Naive thymus-derived CD4-positive, alpha-beta T cell (primary cell): Measurements from ENCODE around the gene OR8A1. TPM values are rescaled to one million over a fixed set of nuclear protein-coding genes. Genes with fewer than 3 reads are reported as not detected.

Experiments used
- ATAC-seq: fragments of 150-1000 bp; cut with Tn5 transposase; 2 replicates; pipeline ENCODE4 v1.10.0; 2021; ENCODE audit warnings: mild to moderate bottlenecking, moderate library complexity
- CTCF ChIA-PET: fragments of 350-600 bp; sonication (Branson Sonifier 250); formaldehyde crosslinking; loops from one replicate; lab custom pipeline; 2021; ENCODE audit warnings: antibody characterized with exemption; lab: Charles Lee
- POLR2A ChIA-PET: fragments of 350-600 bp; sonication (Branson Sonifier 250); formaldehyde crosslinking; loops from one replicate; lab custom pipeline; 2021; ENCODE audit warnings: antibody characterized with exemption, inconsistent platforms; lab: Charles Lee
- DNase-seq, 9 donors: peaks; one replicate each; pipeline versions ENCODE4 v3.0.0 to v3.0.0-alpha.2; 2020 to 2022; ENCODE audit warnings: mixed read lengths in 1 of 9
- H3K27ac ChIP-seq: one replicate; pipeline ENCODE4 v1.7.0; 2013; ENCODE audit warnings: mild to moderate bottlenecking, low read depth, low read length, moderate library complexity
- H3K27me3 ChIP-seq, 2 donors: one replicate each; pipeline ENCODE4 v1.7.0; 2013; ENCODE audit warnings: low read length in 2 of 2, mild to moderate bottlenecking in 2 of 2, moderate library complexity in 2 of 2; ENCODE audit not compliant: control insufficient read depth in 2 of 2, insufficient read depth in 2 of 2
- H3K36me3 ChIP-seq, 3 experiments: 1 replicate in 2 of 3; 2 replicates in 1 of 3; pipeline ENCODE4 v1.7.0; 2013; ENCODE audit warnings: low read length in 3 of 3, mild to moderate bottlenecking in 3 of 3, moderate library complexity in 1 of 3; ENCODE audit not compliant: insufficient read depth in 3 of 3, control insufficient read depth in 2 of 3
- H3K4me1 ChIP-seq, 2 donors: one replicate each; pipeline ENCODE4 v1.7.0; 2013; ENCODE audit warnings: low read length in 2 of 2, mild to moderate bottlenecking in 2 of 2, moderate library complexity in 1 of 2; ENCODE audit not compliant: control insufficient read depth in 2 of 2, insufficient read depth in 2 of 2
- H3K4me3 ChIP-seq: 2 replicates; pipeline ENCODE4 v1.7.0; 2013; ENCODE audit warnings: mild to moderate bottlenecking, low read length
- H3K9me3 ChIP-seq, 3 experiments: 1 replicate in 2 of 3; 2 replicates in 1 of 3; pipeline ENCODE4 v1.7.0; 2013; ENCODE audit warnings: low read length in 3 of 3; ENCODE audit not compliant: control insufficient read depth in 2 of 3
- H3K27ac Mint-ChIP-seq, 9 donors: one replicate each; pipeline ENCODE4 v1.8.0; 2020 to 2022; ENCODE audit warnings: mixed read lengths in 9 of 9, mild to moderate bottlenecking in 8 of 9, moderate library complexity in 5 of 9, inconsistent platforms in 2 of 9
- H3K27me3 Mint-ChIP-seq, 5 donors: one replicate each; pipeline ENCODE4 v1.8.0; 2021 to 2022; ENCODE audit warnings: mixed read lengths in 5 of 5, mild to moderate bottlenecking in 1 of 5
- H3K36me3 Mint-ChIP-seq, 5 donors: one replicate each; pipeline ENCODE4 v1.8.0; 2020 to 2022; ENCODE audit warnings: mixed read lengths in 5 of 5, mild to moderate bottlenecking in 3 of 5, inconsistent platforms in 1 of 5
- H3K4me1 Mint-ChIP-seq, 7 donors: one replicate each; pipeline ENCODE4 v1.8.0; 2020 to 2022; ENCODE audit warnings: mixed read lengths in 7 of 7, mild to moderate bottlenecking in 3 of 7, inconsistent platforms in 1 of 7
- H3K4me3 Mint-ChIP-seq, 10 donors: one replicate each; pipeline ENCODE4 v1.8.0; 2020 to 2022; ENCODE audit warnings: mild to moderate bottlenecking in 10 of 10, mixed read lengths in 10 of 10, moderate library complexity in 6 of 10, inconsistent platforms in 2 of 10
- H3K9me3 Mint-ChIP-seq, 11 donors: one replicate each; pipeline ENCODE4 v1.8.0; 2020 to 2022; ENCODE audit warnings: mixed read lengths in 11 of 11, mild to moderate bottlenecking in 4 of 11, inconsistent platforms in 1 of 11, moderate library complexity in 1 of 11
- intact Hi-C, 2 donors: fragments of 100-400 bp; cut with micrococcal nuclease; formaldehyde crosslinking; loops; one replicate each; pipeline ENCODE4 v1.15.1; 2023
- polyA plus RNA-seq, 2 donors: library from polyadenylated mRNA; unstranded; fragments of 300-500 nt; fragmentation: Illumina TruSeq; gene quantifications; one replicate each; pipeline ENCODE4 v1.2.3, GENCODE V29; 2021
- total RNA-seq, 6 experiments: library from RNA in 5 of 6; stranded (reverse) in 5 of 6; gene quantifications; 1 replicate in 5 of 6; 2 replicates in 1 of 6; pipeline ENCODE4 v1.2.3 and lab custom pipeline; 2021 to 2026

Gene OR8A1
- total and polyA plus RNA-seq, 7 experiments from 2014 or later, result not detected

GRCh38 chr11:124586238-124586860, 16.6 kb downstream of the OR8A1 start:
- Histone ChIP-seq H3K36me3 (no peaks in the 10 kb centered on the region), H3K9me3 (no peaks in the 10 kb centered on the region), H3K4me1 (no peaks in the 10 kb centered on the region), H3K27ac (no peak overlapping the region), H3K4me3 (no peak overlapping the region), H3K27me3 (no peaks in the 10 kb centered on the region)
- intact Hi-C loops, result loop anchor here (1.0 to 5.0 kb wide), 4 partner anchors 171 to 515 kb away; no protein-coding TSS in a partner anchor
- peak in 7 of 9 donors; percentile 7 to 35 (median 24) for DNase-seq
- peaks cover 17 to 39% (median 27%) of the 10 kb centered on the region in 5 donors for H3K27me3 Mint-ChIP-seq
- no peaks in the 10 kb centered on the region for H3K36me3 Mint-ChIP-seq
- no peak overlapping the region for H3K27ac Mint-ChIP-seq
- POLR2A ChIA-PET, result no interaction called here
- H3K4me1 Mint-ChIP-seq, result peaks cover 0 to 2% (median 0%) of the 10 kb centered on the region in 7 donors
- H3K4me3 Mint-ChIP-seq, result no peak overlapping the region
- CTCF ChIA-PET, result interaction anchor here (0.7 to 1.5 kb wide), 4 partner anchors 9 to 517 kb away, joined by 3 read pairs; no protein-coding TSS in a partner anchor
- ATAC-seq, result peak; percentile 45
- H3K9me3 Mint-ChIP-seq, result no peaks in the 10 kb centered on the region

- H3K9me3 Mint-ChIP-seq, result no peaks in the 10 kb centered on the region
- CTCF ChIA-PET, result no interaction called here
- no peak for DNase-seq
- Histone ChIP-seq H3K36me3 (no peaks in the 10 kb centered on the region), H3K4me1 (no peaks in the 10 kb centered on the region), H3K27me3 (no peaks in the 10 kb centered on the region), H3K27ac (no peak overlapping the region), H3K9me3 (no peaks in the 10 kb centered on the region), H3K4me3 (no peak overlapping the region)
- no peak overlapping the region for H3K27ac Mint-ChIP-seq
- no peak for ATAC-seq
- intact Hi-C loops, result no loop called here
- no peak overlapping the region for H3K4me3 Mint-ChIP-seq
- H3K4me1 Mint-ChIP-seq, result no peaks in the 10 kb centered on the region
- peaks cover 27 to 49% (median 32%) of the 10 kb centered on the region in 5 donors for H3K27me3 Mint-ChIP-seq
- no peaks in the 10 kb centered on the region for H3K36me3 Mint-ChIP-seq
- POLR2A ChIA-PET, result no interaction called here
Observed at GRCh38 chr11:124591430-124591829, 21.6 kb downstream of the OR8A1 start.

GRCh38 chr11:124592627-124593026, 22.8 kb downstream of the OR8A1 start:
- H3K36me3 ChIP-seq, result no peaks in the 10 kb centered on the region
- no peak overlapping the region for H3K27ac ChIP-seq
- ATAC-seq (no peak), DNase-seq (no peak)
- no peak overlapping the region for H3K4me3 ChIP-seq
- Mint-ChIP-seq H3K9me3 (no peaks in the 10 kb centered on the region), H3K4me3 (no peak overlapping the region), H3K4me1 (no peaks in the 10 kb centered on the region), H3K36me3 (no peaks in the 10 kb centered on the region), H3K27ac (no peak overlapping the region), H3K27me3 (peaks cover 27 to 49% (median 32%) of the 10 kb centered on the region in 5 donors)
- ChIA-PET POLR2A (no interaction called here), CTCF (no interaction called here)
- H3K27me3 ChIP-seq, result peaks cover 0 to 3% of the 10 kb centered on the region in 2 donors
- intact Hi-C loops, result no loop called here
- no peaks in the 10 kb centered on the region for H3K4me1 ChIP-seq
- H3K9me3 ChIP-seq, result no peaks in the 10 kb centered on the region

DNA sequence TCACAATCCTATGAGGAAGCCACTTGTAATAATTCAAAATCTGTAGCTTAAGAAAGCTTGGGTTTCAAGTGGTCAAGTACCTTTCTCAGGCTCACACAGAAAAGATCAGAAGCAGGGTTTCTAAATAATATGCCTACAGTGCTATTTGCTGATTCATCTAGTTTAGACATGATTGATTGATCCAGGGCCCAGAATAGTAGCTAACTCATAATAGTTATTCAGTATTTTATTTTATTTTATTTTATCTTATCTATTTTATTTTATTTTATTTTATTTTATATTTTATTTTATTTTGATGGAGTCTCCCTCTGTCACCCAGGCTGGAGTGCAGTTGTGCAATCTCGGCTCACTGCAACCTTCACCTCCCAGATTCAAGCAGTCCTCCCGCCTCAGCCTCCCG, 25.5 kb downstream of the OR8A1 start:
- Mint-ChIP-seq H3K9me3 (peaks cover 0 to 4% (median 0%) of the 10 kb centered on the region in 11 donors), H3K27me3 (peaks cover 27 to 42% (median 31%) of the 10 kb centered on the region in 5 donors)
- CTCF ChIA-PET, result interaction anchor here (0.7 kb wide), 1 partner anchor 9 kb away, joined by 3 read pairs; no protein-coding TSS in a partner anchor

DNA sequence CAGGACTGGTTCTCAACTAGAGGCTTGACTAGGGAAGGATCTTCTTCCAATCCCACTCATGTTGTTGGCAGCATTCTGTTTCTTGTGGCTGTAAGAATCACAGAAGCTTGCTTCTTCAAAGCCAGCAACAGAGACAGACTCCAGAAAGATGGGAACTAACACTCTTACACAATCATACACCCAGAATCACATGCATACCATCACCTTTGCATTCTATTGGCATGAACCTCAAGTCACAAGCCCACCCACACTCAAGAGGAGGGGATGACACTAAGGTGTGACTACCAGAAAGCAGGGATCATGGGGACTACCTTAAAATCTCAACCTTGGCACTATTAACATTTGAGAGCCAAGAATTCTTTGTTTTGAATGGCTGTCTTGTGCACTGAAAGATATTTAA, 27.8 kb downstream of the OR8A1 start:
- Histone ChIP-seq H3K4me1 (no peaks in the 10 kb centered on the region), H3K27me3 (peaks cover 0 to 3% of the 10 kb centered on the region in 2 donors), H3K4me3 (no peak overlapping the region), H3K27ac (no peak overlapping the region), H3K36me3 (no peaks in the 10 kb centered on the region), H3K9me3 (no peaks in the 10 kb centered on the region)
- ChIA-PET POLR2A (no interaction called here), CTCF (no interaction called here)
- H3K9me3 Mint-ChIP-seq, result peaks cover 0 to 4% (median 0%) of the 10 kb centered on the region in 11 donors
- DNase-seq, result no peak
- intact Hi-C loops, result no loop called here
- H3K27ac Mint-ChIP-seq, result no peak overlapping the region
- no peak for ATAC-seq
- H3K4me1 Mint-ChIP-seq, result no peaks in the 10 kb centered on the region
- peaks cover 27 to 48% (median 42%) of the 10 kb centered on the region in 5 donors for H3K27me3 Mint-ChIP-seq
- no peak overlapping the region for H3K4me3 Mint-ChIP-seq
- H3K36me3 Mint-ChIP-seq, result no peaks in the 10 kb centered on the region

More for the DNA sequence above, 25.5 kb downstream of the OR8A1 start:
- POLR2A ChIA-PET, result no interaction called here
- H3K27me3 ChIP-seq, result peaks cover 0 to 3% of the 10 kb centered on the region in 2 donors
- intact Hi-C loops, result no loop called here
- Mint-ChIP-seq H3K36me3 (no peaks in the 10 kb centered on the region), H3K4me1 (no peaks in the 10 kb centered on the region), H3K4me3 (no peak overlapping the region), H3K27ac (no peak overlapping the region)
- no peaks in the 10 kb centered on the region for H3K4me1 ChIP-seq
- no peak overlapping the region for H3K27ac ChIP-seq
- no peaks in the 10 kb centered on the region for H3K36me3 ChIP-seq
- no peak for ATAC-seq
- no peak overlapping the region for H3K4me3 ChIP-seq
- no peaks in the 10 kb centered on the region for H3K9me3 ChIP-seq
- no peak for DNase-seq

DNA sequence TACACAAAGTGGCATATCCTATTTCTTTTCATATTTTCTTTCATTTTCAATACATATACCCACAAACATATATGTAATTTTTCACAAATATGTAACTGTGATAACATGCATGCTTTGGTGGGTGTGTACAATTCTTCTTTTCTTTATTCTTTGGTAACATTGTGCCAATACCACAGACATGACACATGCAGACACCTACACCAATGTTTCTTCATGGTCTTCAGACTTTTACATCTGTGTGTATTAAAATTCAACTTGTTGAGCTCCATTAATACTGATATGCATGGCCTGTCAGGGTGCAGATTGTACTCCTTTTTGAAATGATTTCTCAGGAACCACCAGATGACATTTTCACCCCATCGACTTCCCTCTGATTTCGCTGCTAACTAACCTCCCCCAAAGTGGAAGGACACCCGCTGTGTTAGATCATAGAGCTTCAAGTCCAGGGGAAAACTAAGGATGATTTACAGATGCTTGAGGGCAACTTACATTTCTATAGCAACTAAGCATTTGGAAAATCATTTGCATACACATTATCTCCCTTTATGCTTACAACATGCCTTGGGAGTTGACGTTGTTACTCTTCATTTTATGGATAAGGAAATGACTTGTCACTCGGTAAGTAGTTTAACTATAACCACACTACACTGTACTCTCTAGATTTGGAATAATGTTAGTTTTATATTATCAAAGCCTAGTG, 31.0 kb downstream of the OR8A1 start:
- Histone ChIP-seq H3K4me3 (no peak overlapping the region), H3K36me3 (no peaks in the 10 kb centered on the region), H3K27ac (no peak overlapping the region), H3K27me3 (peaks cover 0 to 3% of the 10 kb centered on the region in 2 donors), H3K9me3 (no peaks in the 10 kb centered on the region), H3K4me1 (no peaks in the 10 kb centered on the region)
- DNase-seq (no peak), ATAC-seq (no peak)
- intact Hi-C loops, result no loop called here
- no peaks in the 10 kb centered on the region for H3K36me3 Mint-ChIP-seq
- H3K27me3 Mint-ChIP-seq, result peaks cover 26 to 48% (median 32%) of the 10 kb centered on the region in 5 donors
- no peaks in the 10 kb centered on the region for H3K4me1 Mint-ChIP-seq
- H3K9me3 Mint-ChIP-seq, result peaks cover 0 to 4% (median 0%) of the 10 kb centered on the region in 11 donors
- ChIA-PET POLR2A (no interaction called here), CTCF (no interaction called here)
- H3K4me3 Mint-ChIP-seq, result no peak overlapping the region
- no peak overlapping the region for H3K27ac Mint-ChIP-seq
